ENCODE data around the gene MYO16.

- TF ChIP-seq CTCF (IDR thresholded peaks at IDR 0.05; ENCODE audit: poor library complexity, severe bottlenecking) (no peak), EZH2 (IDR thresholded peaks at IDR 0.05; ENCODE audit: borderline replicate concordance, insufficient read depth, low read length, poor library complexity, severe bottlenecking) (no peak), POLR2AphosphoS5 (IDR thresholded peaks at IDR 0.05) (no peak), EP300 (conservative IDR thresholded peaks at IDR 0.05; ENCODE audit: poor library complexity, severe bottlenecking) (no peak), TAF1 (IDR thresholded peaks at IDR 0.05; ENCODE audit: low read depth) (no peak), REST (IDR thresholded peaks at IDR 0.05; ENCODE audit: borderline replicate concordance) (no peak), RAD21 (conservative IDR thresholded peaks at IDR 0.05) (no peak)
These were observed 47.2 kb downstream of the MYO16 start for GRCh38 chr13:108676620-108677019.

Data from neural cell (in vitro differentiated cells).